Measurements from ENCODE around the gene MYOCD. TPM values are rescaled to one million over a fixed set of nuclear protein-coding genes. Genes with fewer than 3 reads are reported as not detected.

MYOCD gene
- total and polyA plus RNA-seq, 4 donors: 0.05 to 0.59 (median 0.23) TPM

DNA sequence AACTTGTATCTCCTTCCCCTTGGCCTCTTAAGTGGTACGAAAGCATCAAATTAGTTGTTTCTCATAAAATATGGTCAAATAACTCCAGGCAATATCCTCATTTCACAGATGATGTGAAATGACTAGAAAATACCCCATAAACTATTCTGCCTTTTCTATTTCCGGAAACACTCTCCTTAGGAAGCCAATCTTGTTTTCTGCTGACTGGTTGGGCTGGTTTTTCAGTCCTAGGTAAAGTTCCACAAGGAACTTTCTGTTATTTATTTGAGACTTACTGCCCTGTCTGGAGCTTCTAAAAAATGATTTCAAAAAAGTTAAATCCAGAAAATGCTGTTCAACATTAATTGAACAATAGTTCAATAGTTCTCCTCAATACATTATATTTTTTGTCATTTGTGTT is 7.3 kb downstream of the MYOCD start:
- no peaks in the 10 kb centered on the region for H3K4me1 ChIP-seq (ENCODE audit: control insufficient read depth in 4 of 4, insufficient read depth in 4 of 4, low read length in 3 of 4)
- H3K27me3 ChIP-seq (ENCODE audit: control insufficient read depth in 4 of 4, insufficient read depth in 4 of 4, low read length in 3 of 4): peaks cover 0 to 5% (median 2%) of the 10 kb centered on the region in 4 donors
- WGBS: 71% methylated on average over 2 of the region's 2 CpGs
- no peak overlapping the region for H3K27ac ChIP-seq (ENCODE audit: low read depth in 1 of 2, low read length in 2 of 2)
- no peak overlapping the region for H3K4me3 ChIP-seq (ENCODE audit: low read depth in 1 of 3, low read length in 3 of 3)
- H3K9ac ChIP-seq (ENCODE audit: low read depth in 1 of 2, low read length in 2 of 2): no peak overlapping the region
- no peak for TF ChIP-seq RXRA (IDR thresholded peaks at IDR 0.05)
- TF ChIP-seq SP1 (IDR thresholded peaks at IDR 0.05): no peak
- TF ChIP-seq, protein P1, sequence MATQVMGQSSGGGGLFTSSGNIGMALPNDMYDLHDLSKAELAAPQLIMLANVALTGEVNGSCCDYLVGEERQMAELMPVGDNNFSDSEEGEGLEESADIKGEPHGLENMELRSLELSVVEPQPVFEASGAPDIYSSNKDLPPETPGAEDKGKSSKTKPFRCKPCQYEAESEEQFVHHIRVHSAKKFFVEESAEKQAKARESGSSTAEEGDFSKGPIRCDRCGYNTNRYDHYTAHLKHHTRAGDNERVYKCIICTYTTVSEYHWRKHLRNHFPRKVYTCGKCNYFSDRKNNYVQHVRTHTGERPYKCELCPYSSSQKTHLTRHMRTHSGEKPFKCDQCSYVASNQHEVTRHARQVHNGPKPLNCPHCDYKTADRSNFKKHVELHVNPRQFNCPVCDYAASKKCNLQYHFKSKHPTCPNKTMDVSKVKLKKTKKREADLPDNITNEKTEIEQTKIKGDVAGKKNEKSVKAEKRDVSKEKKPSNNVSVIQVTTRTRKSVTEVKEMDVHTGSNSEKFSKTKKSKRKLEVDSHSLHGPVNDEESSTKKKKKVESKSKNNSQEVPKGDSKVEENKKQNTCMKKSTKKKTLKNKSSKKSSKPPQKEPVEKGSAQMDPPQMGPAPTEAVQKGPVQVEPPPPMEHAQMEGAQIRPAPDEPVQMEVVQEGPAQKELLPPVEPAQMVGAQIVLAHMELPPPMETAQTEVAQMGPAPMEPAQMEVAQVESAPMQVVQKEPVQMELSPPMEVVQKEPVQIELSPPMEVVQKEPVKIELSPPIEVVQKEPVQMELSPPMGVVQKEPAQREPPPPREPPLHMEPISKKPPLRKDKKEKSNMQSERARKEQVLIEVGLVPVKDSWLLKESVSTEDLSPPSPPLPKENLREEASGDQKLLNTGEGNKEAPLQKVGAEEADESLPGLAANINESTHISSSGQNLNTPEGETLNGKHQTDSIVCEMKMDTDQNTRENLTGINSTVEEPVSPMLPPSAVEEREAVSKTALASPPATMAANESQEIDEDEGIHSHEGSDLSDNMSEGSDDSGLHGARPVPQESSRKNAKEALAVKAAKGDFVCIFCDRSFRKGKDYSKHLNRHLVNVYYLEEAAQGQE (IDR thresholded peaks at IDR 0.05): no peak
- no peak for TF ChIP-seq FOXA2 (IDR thresholded peaks at IDR 0.05)
- TF ChIP-seq EGR1 (IDR thresholded peaks at IDR 0.05; ENCODE audit: low read depth in 2 of 2): no peak
- TF ChIP-seq, protein P2, sequence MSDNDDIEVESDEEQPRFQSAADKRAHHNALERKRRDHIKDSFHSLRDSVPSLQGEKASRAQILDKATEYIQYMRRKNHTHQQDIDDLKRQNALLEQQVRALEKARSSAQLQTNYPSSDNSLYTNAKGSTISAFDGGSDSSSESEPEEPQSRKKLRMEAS (IDR thresholded peaks at IDR 0.05): no peak
- no peak for TF ChIP-seq GABPA (IDR thresholded peaks at IDR 0.05 in 1 of 2, conservative IDR thresholded peaks at IDR 0.05 in 1 of 2)
- TF ChIP-seq JUND (IDR thresholded peaks at IDR 0.05): no peak
- no peak for TF ChIP-seq TAF1 (conservative IDR thresholded peaks at IDR 0.05)
- TF ChIP-seq, protein P3, sequence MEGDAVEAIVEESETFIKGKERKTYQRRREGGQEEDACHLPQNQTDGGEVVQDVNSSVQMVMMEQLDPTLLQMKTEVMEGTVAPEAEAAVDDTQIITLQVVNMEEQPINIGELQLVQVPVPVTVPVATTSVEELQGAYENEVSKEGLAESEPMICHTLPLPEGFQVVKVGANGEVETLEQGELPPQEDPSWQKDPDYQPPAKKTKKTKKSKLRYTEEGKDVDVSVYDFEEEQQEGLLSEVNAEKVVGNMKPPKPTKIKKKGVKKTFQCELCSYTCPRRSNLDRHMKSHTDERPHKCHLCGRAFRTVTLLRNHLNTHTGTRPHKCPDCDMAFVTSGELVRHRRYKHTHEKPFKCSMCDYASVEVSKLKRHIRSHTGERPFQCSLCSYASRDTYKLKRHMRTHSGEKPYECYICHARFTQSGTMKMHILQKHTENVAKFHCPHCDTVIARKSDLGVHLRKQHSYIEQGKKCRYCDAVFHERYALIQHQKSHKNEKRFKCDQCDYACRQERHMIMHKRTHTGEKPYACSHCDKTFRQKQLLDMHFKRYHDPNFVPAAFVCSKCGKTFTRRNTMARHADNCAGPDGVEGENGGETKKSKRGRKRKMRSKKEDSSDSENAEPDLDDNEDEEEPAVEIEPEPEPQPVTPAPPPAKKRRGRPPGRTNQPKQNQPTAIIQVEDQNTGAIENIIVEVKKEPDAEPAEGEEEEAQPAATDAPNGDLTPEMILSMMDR (IDR thresholded peaks at IDR 0.05; ENCODE audit: low read depth, low read length, missing input control): no peak
- no peak for TF ChIP-seq NR2F2 (IDR thresholded peaks at IDR 0.05)
- no peak for TF ChIP-seq YY1 (IDR thresholded peaks at IDR 0.05)
- TF ChIP-seq FOXA1 (IDR thresholded peaks at IDR 0.05): no peak
- TF ChIP-seq HNF4A (conservative IDR thresholded peaks at IDR 0.05): no peak
- TF ChIP-seq, protein P4, sequence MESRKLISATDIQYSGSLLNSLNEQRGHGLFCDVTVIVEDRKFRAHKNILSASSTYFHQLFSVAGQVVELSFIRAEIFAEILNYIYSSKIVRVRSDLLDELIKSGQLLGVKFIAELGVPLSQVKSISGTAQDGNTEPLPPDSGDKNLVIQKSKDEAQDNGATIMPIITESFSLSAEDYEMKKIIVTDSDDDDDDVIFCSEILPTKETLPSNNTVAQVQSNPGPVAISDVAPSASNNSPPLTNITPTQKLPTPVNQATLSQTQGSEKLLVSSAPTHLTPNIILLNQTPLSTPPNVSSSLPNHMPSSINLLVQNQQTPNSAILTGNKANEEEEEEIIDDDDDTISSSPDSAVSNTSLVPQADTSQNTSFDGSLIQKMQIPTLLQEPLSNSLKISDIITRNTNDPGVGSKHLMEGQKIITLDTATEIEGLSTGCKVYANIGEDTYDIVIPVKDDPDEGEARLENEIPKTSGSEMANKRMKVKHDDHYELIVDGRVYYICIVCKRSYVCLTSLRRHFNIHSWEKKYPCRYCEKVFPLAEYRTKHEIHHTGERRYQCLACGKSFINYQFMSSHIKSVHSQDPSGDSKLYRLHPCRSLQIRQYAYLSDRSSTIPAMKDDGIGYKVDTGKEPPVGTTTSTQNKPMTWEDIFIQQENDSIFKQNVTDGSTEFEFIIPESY (IDR thresholded peaks at IDR 0.05): no peak
- TF ChIP-seq RAD21 (IDR thresholded peaks at IDR 0.05): no peak
- TF ChIP-seq HNF4G (IDR thresholded peaks at IDR 0.05): no peak
- TF ChIP-seq, protein P5, sequence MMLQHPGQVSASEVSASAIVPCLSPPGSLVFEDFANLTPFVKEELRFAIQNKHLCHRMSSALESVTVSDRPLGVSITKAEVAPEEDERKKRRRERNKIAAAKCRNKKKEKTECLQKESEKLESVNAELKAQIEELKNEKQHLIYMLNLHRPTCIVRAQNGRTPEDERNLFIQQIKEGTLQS (IDR thresholded peaks at IDR 0.05): no peak
- no peaks in the 10 kb centered on the region for H3K9me3 ChIP-seq (ENCODE audit: control insufficient read depth in 4 of 4, low read length in 3 of 4)
- no peak for DNase-seq (ENCODE audit: low spot score)
- no peaks in the 10 kb centered on the region for H3K36me3 ChIP-seq (ENCODE audit: control insufficient read depth in 4 of 4, insufficient read depth in 3 of 4, low read depth in 1 of 4, low read length in 3 of 4)
